ENCODE results near the gene PROSER3.

The PROSER3 gene

GRCh38 chr19:35783469-35784434, 25.8 kb downstream of the PROSER3 start:
- Histone ChIP-seq H3K4me1 (ENCODE audit: control insufficient read depth, insufficient read depth, low read depth, low read length) (peaks cover 16% of the 10 kb centered on the region), H4K8ac (ENCODE audit: low read length) (no peak overlapping the region), H3K27me3 (ENCODE audit: control insufficient read depth in 1 of 2, insufficient read depth in 1 of 2, low read length in 2 of 2) (no peaks in the 10 kb centered on the region), H3K4me3 (ENCODE audit: insufficient read depth in 1 of 2, low read depth in 1 of 2, low read length in 2 of 2) (no peak overlapping the region), H2BK120ac (ENCODE audit: low read depth, low read length) (no peak overlapping the region), H2AFZ (ENCODE audit: low read depth, low read length) (no peak overlapping the region), H2AK5ac (ENCODE audit: low read length, severe bottlenecking) (no peak overlapping the region), H2BK5ac (ENCODE audit: low read depth, low read length, poor library complexity, severe bottlenecking) (no peak overlapping the region), H3K4me2 (ENCODE audit: low read length, poor library complexity, severe bottlenecking) (no peak overlapping the region), H3K36me3 (ENCODE audit: control insufficient read depth in 1 of 2, insufficient read depth in 2 of 2, low read depth in 1 of 2, low read length in 2 of 2) (peaks cover 15 to 77% of the 10 kb centered on the region in 2 experiments), H3K9ac (ENCODE audit: low read length) (no peak overlapping the region), H3K9me3 (ENCODE audit: control insufficient read depth, low read length) (no peaks in the 10 kb centered on the region), H3K23ac (ENCODE audit: low read length in 2 of 2) (no peak overlapping the region), H4K91ac (ENCODE audit: low read length) (no peak overlapping the region), H2BK15ac (ENCODE audit: low read depth, poor library complexity, severe bottlenecking) (no peak overlapping the region), H3K79me1 (replicated peaks; ENCODE audit: low read length, poor library complexity, severe bottlenecking) (peaks cover 3% of the 10 kb centered on the region), H2BK12ac (ENCODE audit: low read length in 2 of 2) (no peak overlapping the region), H3K4ac (ENCODE audit: low read depth in 1 of 2, low read length in 2 of 2) (no peak overlapping the region), H3K27ac (ENCODE audit: low read length, poor library complexity, severe bottlenecking) (no peak overlapping the region), H3K18ac (ENCODE audit: low read depth in 1 of 2, low read length in 2 of 2) (no peak overlapping the region), H3K14ac (ENCODE audit: low read length in 2 of 2) (no peak overlapping the region)
- no peak for DNase-seq
- WGBS, result 83% methylated on average over 25 of the region's 28 CpGs

GRCh38 chr19:35784503-35785338, 26.7 kb downstream of the PROSER3 start:
- H2AK5ac ChIP-seq (ENCODE audit: low read length, severe bottlenecking), result no peak overlapping the region
- no peak overlapping the region for H3K27ac ChIP-seq (ENCODE audit: low read length, poor library complexity, severe bottlenecking)
- no peak overlapping the region for H2BK5ac ChIP-seq (ENCODE audit: low read depth, low read length, poor library complexity, severe bottlenecking)
- no peak overlapping the region for H3K4me2 ChIP-seq (ENCODE audit: low read length, poor library complexity, severe bottlenecking)
- peak overlapping the region in 1 of 2 experiments; percentile 16 for H2BK12ac ChIP-seq (ENCODE audit: low read length in 2 of 2)
- no peak overlapping the region for H3K4me3 ChIP-seq (ENCODE audit: insufficient read depth in 1 of 2, low read depth in 1 of 2, low read length in 2 of 2)
- no peak overlapping the region for H4K91ac ChIP-seq (ENCODE audit: low read length)
- H3K23ac ChIP-seq (ENCODE audit: low read length in 2 of 2), result no peak overlapping the region
- peaks cover 15% of the 10 kb centered on the region for H3K4me1 ChIP-seq (ENCODE audit: control insufficient read depth, insufficient read depth, low read depth, low read length)
- no peak overlapping the region for H2BK120ac ChIP-seq (ENCODE audit: low read depth, low read length)
- H2BK15ac ChIP-seq (ENCODE audit: low read depth, poor library complexity, severe bottlenecking), result no peak overlapping the region
- H3K14ac ChIP-seq (ENCODE audit: low read length in 2 of 2), result no peak overlapping the region
- no peak overlapping the region for H3K18ac ChIP-seq (ENCODE audit: low read depth in 1 of 2, low read length in 2 of 2)
- H3K9ac ChIP-seq (ENCODE audit: low read length), result no peak overlapping the region
- H3K9me3 ChIP-seq (ENCODE audit: control insufficient read depth, low read length), result no peaks in the 10 kb centered on the region
- no peak overlapping the region for H4K8ac ChIP-seq (ENCODE audit: low read length)
- DNase-seq, result no peak
- H3K27me3 ChIP-seq (ENCODE audit: control insufficient read depth in 1 of 2, insufficient read depth in 1 of 2, low read length in 2 of 2), result no peaks in the 10 kb centered on the region
- no peak overlapping the region for H2AFZ ChIP-seq (ENCODE audit: low read depth, low read length)
- H3K79me1 ChIP-seq (replicated peaks; ENCODE audit: low read length, poor library complexity, severe bottlenecking), result peaks cover 3% of the 10 kb centered on the region
- no peak overlapping the region for H3K4ac ChIP-seq (ENCODE audit: low read depth in 1 of 2, low read length in 2 of 2)
- peaks cover 12 to 74% of the 10 kb centered on the region in 2 experiments for H3K36me3 ChIP-seq (ENCODE audit: control insufficient read depth in 1 of 2, insufficient read depth in 2 of 2, low read depth in 1 of 2, low read length in 2 of 2)
- WGBS, result 69% methylated on average over 36 of the region's 45 CpGs

- H3K9me3 ChIP-seq (ENCODE audit: control insufficient read depth, low read length), result no peaks in the 10 kb centered on the region
- no peak overlapping the region for H3K14ac ChIP-seq (ENCODE audit: low read length in 2 of 2)
- no peak overlapping the region for H2BK120ac ChIP-seq (ENCODE audit: low read depth, low read length)
- no peak overlapping the region for H2BK15ac ChIP-seq (ENCODE audit: low read depth, poor library complexity, severe bottlenecking)
- no peak overlapping the region for H4K91ac ChIP-seq (ENCODE audit: low read length)
- no peak overlapping the region for H2BK12ac ChIP-seq (ENCODE audit: low read length in 2 of 2)
- no peak overlapping the region for H3K23ac ChIP-seq (ENCODE audit: low read length in 2 of 2)
- 85% methylated on average over 9 of the region's 10 CpGs for WGBS
- no peak overlapping the region for H2AK5ac ChIP-seq (ENCODE audit: low read length, severe bottlenecking)
- H3K27ac ChIP-seq (ENCODE audit: low read length, poor library complexity, severe bottlenecking), result no peak overlapping the region
- no peak overlapping the region for H3K4ac ChIP-seq (ENCODE audit: low read depth in 1 of 2, low read length in 2 of 2)
- no peak overlapping the region for H3K4me2 ChIP-seq (ENCODE audit: low read length, poor library complexity, severe bottlenecking)
- H3K79me1 ChIP-seq (replicated peaks; ENCODE audit: low read length, poor library complexity, severe bottlenecking), result peaks cover 2% of the 10 kb centered on the region
- H3K4me1 ChIP-seq (ENCODE audit: control insufficient read depth, insufficient read depth, low read depth, low read length), result peaks cover 14% of the 10 kb centered on the region
- no peaks in the 10 kb centered on the region for H3K27me3 ChIP-seq (ENCODE audit: control insufficient read depth in 1 of 2, insufficient read depth in 1 of 2, low read length in 2 of 2)
- H3K4me3 ChIP-seq (ENCODE audit: insufficient read depth in 1 of 2, low read depth in 1 of 2, low read length in 2 of 2), result no peak overlapping the region
- no peak overlapping the region for H4K8ac ChIP-seq (ENCODE audit: low read length)
- H2BK5ac ChIP-seq (ENCODE audit: low read depth, low read length, poor library complexity, severe bottlenecking), result no peak overlapping the region
- no peak overlapping the region for H2AFZ ChIP-seq (ENCODE audit: low read depth, low read length)
- H3K18ac ChIP-seq (ENCODE audit: low read depth in 1 of 2, low read length in 2 of 2), result no peak overlapping the region
- H3K9ac ChIP-seq (ENCODE audit: low read length), result no peak overlapping the region
- peaks cover 12 to 69% of the 10 kb centered on the region in 2 experiments for H3K36me3 ChIP-seq (ENCODE audit: control insufficient read depth in 1 of 2, insufficient read depth in 2 of 2, low read depth in 1 of 2, low read length in 2 of 2)
- DNase-seq, result no peak
Measured at GRCh38 chr19:35785339-35785627, 27.3 kb downstream of the PROSER3 start.

Measured in mesenchymal stem cell (in vitro differentiated cells and primary cell).